Astrocyte of the cerebellum (primary cell): ENCODE measurements around the gene IQCE.

Experiments used
- DNase-seq: peaks from one replicate; pipeline ENCODE4 v3.0.0-alpha.2; 2011; ENCODE audit warnings: low read depth
- H3K4me3 ChIP-seq: 2 replicates; pipeline ENCODE4 v1.5.1; 2011; ENCODE audit warnings: mild to moderate bottlenecking, low read depth, low read length, moderate library complexity
- CTCF ChIP-seq: IDR thresholded peaks from 2 replicates; pipeline ENCODE4 v1.5.1; 2012; ENCODE audit warnings: low read length, low read depth, moderate library complexity, mild to moderate bottlenecking; ENCODE audit errors: missing control alignments
- in situ Hi-C: cut with HindIII; loops from 2 replicates; pipeline ENCODE4 v1.10.0; 2017; ENCODE audit warnings: low sequenced_read_pairs

IQCE gene

DNA sequence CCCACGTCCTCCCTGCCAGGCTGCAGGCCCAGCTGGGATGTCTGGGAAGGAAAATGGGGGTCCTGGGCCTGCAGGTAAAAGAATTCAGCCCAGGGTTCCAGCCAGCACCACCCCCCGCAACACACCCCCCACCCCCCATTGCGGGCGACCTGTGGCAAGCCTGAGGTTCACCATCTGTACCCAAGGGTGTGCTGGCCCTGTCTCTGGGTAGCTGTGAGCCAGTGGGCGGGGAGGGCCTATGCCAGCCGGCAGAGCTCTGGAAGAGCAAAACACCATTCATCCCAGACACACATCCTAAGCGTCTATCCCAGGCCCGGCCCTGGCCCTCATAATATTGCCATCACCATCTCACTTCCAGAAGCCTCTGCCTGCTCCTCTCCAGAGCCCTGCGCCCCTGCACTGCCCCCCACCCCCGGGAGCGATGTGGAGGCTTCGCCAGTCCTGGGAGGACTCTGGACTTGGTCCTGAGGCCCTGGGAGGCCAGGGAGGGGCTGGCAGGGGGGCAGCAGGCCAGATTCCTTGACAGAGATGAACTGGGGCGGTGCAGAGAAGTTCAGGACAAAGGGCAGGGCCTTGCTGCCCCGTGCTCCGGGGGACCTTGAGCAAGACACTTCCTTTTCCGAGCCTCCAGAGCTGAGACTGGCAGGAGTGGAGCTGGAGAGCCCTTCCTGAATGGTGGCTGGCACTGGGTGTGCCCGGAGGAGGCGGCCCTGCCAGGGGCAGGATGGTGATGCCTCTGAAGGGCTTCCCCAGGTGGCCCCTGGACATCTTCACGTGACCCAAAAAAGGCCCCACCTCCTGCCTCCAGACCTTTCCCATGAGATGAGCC lies 64.3 kb downstream of the IQCE start:
- no peak overlapping the region for H3K4me3 ChIP-seq
- TF ChIP-seq CTCF, result no peak
- no peak for DNase-seq
- in situ Hi-C loops, result no loop called here

- no peak for TF ChIP-seq CTCF
- no peak overlapping the region for H3K4me3 ChIP-seq
- in situ Hi-C loops, result no loop called here
- no peak for DNase-seq
Measured at GRCh38 chr7:2623698-2624014, 64.9 kb downstream of the IQCE start.

GRCh38 chr7:2624293-2624886 lies 65.6 kb downstream of the IQCE start:
- no peak for DNase-seq
- no peak overlapping the region for H3K4me3 ChIP-seq
- TF ChIP-seq CTCF, result no peak
- in situ Hi-C loops, result no loop called here

DNA sequence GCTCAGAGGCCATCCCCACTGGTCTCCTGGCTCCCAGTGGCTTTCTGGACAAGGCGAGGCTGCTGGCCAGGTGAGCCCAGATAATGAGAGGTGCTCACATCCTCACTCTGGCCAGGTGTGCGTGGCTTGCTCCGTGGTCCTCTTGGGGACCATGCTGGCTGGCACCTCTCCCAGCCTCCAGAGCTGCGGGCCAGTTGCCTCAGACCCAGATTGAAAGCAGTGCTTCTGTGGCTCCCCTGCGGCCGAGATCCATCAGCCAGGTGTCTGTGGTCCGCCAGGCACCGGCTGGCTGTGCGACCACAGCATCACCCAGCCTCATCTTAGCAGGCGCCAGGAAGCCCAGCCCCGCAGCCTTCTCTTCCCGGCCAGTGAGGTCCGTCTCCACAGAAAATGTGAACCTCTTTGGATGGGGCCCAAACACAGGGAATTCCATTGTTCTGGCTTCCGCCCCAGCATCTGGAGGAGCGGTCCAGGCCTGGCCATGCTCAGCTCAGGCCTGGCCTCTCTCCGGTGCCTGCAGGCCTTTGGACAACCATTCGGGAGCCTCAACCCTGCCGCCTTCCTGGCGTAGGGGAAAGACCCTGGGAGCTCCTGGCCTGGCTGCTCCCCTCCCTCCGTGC lies 67.8 kb downstream of the IQCE start:
- DNase-seq, result peak; percentile 86
- TF ChIP-seq CTCF, result no peak
- no peak overlapping the region for H3K4me3 ChIP-seq
- in situ Hi-C loops, result no loop called here

- DNase-seq, result no peak
- in situ Hi-C loops, result no loop called here
- H3K4me3 ChIP-seq, result no peak overlapping the region
- TF ChIP-seq CTCF, result no peak
Measured at GRCh38 chr7:2627258-2628129, 68.7 kb downstream of the IQCE start.

DNA sequence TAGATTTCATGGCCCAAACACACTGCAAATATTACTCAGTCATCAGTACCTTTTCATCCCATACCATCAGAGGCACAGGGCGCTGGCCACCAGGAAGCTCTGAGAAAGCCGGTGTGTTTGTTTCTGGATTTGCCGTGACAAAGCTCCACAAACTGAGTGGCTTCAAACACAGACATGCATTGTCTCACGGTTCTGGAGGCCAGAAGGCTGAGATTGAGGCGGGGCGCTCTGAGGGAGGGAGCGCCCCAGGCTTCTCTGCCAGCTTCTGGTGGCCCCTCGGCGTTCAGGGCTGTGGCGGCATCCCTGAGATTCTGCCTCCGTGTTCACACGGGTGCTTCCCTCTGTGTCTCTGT lies 69.3 kb downstream of the IQCE start:
- no peak for DNase-seq
- in situ Hi-C loops, result no loop called here
- TF ChIP-seq CTCF, result no peak
- H3K4me3 ChIP-seq, result no peak overlapping the region
